RPMI7951 (cell line): ENCODE data around the gene TINCR. TPM values are rescaled to one million over a fixed set of nuclear protein-coding genes. Genes with fewer than 3 reads are reported as not detected.
"Not testable (repeated sequence)": the region's sequence is repeated elsewhere in the genome, so short reads cannot be mapped to it uniquely, and the experiment has no call there.

ENCODE experiments used
- DNase-seq: peaks from one replicate; pipeline ENCODE4 v3.0.0-alpha.2; 2012; ENCODE audit warnings: low read depth
- total RNA-seq: library from RNA; depleted of rRNA; stranded (reverse); fragments of >200 nt; shearing (Covaris generic); gene quantifications from 2 replicates; pipeline ENCODE4 v1.2.3, GENCODE V29; 2014; rRNA removed

TINCR gene
- 0.12 TPM in 1 of 2 replicates, not detected in the other for total RNA-seq

DNA sequence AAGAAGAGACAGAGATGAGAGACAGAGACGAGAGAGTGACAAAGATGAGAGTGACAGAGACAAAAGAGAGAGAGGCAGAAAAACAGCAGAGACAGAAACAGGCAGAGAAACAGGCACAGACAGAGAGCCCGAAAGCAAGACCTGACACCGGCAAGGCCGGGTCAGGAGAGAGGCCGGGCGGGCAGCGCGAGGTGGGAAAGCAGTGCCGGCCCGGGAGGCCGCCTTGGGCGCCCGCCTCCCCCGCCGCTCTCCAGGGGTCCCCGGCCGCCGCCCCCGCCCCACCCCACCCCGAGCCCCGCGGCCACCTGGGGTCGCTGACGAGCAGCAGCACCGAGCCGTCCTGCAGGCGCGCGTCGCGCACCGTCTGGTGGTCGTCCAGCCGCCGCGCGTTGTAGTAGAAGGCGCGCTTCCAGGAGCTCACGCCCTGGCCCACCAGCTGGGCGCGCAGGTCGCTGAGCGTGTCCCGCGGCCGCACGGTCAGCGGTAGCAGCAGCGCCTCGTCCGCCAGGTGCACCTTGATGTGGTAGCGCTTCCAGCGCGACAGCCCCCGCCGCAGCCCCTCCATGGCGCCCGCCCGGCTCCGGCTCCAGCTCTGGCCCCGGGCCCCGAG, at the start of gene TINCR:
Gene TINCR, minus strand, starts transcription at position 594 of the 610 bp plus-strand sequence.
- no peak for DNase-seq

DNA sequence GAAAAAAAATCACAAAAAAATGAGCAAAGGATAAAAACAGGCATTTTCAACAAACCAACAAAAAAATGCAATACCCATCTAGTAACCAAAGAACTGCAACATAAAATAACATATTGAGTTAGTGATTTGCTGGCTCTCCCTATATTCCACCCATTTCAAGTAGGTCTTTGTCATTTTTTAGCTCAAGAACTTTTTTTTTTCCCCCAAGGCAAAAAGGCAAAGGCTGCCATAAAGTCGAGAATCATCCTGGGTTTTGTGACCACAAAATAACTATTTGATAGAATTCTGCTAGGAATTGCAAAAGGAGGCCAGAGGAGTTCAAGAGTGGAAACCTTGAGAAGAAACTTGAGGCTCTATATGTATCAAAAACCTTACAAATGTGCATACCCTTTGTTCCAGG, 49.3 kb upstream of the TINCR start:
- DNase-seq, result no peak

DNA sequence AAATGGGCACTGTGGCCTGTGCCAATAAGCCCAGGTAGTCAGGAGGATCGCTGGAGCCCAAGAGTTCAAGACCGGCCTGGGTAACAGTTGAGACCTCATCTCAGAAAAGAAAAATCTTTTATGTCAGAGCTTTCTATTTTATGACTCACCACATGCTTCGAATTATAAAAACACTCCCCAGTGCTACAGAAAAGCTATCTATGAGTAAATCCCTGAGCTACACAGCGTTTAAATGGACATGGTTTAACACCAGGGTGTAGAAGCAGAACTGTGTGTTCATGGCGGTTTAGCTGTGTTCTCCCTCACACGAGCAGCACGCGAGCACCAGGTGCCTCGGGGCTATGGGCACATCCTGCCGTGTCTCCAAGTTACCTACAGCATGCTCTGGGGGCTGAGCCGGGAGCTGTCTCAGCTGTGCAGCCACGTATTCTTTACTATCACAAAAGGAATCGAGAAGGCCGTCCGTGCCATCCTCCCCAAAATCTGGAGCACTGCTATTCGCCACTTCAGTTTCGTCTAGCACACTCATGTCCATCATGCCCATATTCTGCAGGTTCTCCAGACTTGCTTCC, 48.1 kb upstream of the TINCR start:
- no peak for DNase-seq

DNA sequence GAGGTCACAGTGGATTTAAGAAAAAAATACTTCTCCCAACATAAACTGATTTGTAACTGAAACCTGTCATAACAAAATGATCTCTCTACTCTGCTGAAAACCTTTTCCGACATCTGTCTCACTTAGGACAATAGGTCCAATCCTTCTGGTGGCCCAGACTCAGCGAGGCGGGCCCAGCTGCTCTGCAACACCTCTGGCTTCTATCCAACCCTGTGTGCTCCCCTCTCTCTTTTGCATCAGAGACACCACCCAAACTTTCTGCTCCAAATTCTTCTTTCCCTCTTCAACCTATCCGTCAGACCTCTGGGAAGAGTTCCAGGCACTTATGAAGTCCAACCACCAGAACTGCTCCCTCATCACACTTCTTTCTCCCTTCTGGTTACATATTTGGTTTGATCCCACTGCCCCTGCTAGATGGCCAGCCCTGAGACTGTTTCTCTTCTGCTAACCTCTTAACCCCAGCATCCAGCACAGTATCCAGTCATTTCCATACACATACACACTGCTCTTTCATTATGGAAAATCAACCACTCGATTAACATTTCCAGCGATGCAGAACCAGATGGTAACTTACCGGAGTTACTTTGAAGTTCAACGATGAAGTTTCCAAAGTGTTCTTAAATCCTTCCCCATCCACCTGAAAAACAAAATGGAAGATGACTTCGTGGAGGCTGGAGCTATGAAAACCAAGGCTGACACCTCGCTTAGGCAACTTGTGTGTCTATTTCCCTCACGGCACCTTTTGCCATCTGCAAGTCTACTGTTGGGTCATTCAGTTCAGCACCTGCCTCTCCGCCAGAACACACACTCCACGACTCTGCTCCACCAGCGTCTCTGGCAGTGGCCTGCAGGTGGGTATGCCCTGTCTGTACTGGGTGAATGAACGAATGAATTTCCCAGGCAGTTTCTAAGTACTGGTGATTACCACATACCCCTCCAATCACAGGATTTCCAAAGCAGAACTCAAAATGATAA, 45.4 kb upstream of the TINCR start:
- DNase-seq, result no peak

DNA sequence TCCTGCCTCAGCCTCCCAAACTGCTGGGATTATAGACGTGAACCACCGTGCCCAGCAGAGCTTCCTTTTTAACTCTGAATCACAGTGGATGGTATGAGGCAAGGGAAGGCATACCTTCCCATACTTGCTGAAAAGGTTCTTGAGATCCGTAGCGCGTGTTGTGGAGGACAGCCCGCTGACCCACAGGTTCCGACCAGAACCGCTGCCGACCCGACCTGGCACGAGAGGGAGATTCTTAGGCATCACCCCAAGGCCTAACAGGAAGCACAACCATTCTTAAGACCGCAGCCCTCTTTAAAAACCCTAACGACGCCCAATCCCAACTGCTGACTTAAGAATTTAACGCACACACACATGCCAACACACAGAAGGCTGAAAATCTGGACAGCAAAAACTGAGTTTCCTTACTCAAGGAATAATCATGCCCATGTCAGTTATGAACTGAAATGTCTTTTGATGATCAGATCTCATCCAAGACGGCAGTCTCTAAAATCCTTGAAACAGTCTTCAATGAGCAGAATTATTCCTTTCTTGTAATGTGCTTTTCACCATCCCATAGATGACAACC, 42.2 kb upstream of the TINCR start:
- DNase-seq, result no peak

DNA sequence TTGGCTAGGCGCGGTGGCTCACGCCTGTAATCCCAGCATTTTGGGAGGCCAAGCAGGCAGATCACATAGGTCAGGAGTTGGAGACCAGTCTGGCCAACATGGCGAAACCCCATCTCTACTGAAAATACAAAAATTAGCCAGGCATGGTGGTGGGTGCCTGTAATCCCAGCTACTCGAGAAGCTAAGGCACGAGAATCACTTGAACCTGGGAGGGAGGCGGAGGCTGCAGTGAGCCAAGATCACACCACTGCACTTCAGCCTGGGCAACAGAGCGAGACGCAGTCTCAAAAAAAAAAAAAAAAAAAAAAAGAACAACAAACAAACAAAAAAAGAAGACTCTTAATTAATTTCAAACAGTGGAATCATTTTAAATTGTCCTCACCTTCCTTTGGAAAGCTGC, 41.0 kb upstream of the TINCR start:
- DNase-seq, result not testable (repeated sequence)

DNA sequence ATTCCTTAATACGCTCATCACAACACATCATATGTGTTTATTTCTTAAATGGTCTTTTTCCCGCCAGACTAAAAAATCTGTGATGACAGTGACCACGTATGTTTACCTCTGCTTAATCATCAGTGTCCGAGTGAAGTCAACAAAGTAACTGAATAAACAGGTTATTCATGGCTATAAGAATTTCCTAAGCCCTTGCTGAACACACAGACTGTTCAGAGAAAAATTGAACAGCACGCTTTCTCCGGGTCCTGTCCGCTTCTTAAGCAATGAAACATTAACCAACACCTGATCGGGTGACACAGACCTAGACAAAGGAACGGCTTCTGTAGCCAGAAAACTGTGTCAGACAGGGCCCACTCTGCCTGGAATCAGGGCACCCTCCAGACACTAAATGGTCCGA, 40.5 kb upstream of the TINCR start:
- no peak for DNase-seq

DNA sequence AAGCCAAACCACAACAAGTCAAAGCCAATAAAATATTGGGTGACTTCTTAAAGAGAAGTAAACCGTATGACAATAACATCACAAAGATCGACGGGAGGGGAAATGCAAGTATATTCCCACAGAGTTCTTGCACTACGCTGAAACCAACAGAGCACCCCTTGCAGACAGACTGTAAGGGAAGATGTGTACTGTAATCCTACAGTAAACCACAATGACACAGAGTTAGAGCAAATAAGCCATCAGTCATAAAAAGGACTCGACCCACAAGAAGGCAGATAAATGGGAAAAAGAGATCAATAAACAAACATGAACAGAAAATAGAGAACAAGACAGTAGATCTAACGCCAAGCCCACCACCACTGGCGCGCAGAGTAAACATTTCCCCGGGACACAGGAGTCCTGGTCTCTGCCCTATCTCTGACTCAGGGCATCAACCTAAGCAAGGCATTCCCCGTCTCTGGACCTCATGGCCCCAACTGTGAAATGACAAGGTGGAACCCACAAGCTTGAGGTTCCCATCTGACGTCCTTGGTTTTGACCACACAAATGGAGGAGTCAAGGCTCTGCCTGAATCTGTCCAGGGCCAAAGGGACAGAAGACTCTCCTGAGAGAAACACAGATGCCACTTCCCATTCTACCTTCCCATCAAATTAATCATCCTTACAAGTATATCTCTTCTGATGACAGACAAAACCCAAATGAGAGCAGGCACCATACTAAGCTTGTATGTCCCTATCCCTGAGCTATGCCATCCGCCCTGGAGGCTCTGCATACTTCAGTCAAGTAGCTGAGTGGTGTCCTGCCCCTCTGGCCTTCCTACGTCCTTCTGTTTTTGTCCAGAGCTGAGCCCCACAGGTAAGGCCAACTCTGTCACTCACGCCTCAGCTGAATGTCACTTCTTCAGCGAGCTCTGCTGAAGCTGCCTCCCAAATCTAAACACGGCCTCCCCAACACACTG, 39.8 kb upstream of the TINCR start:
- DNase-seq, result no peak

DNA sequence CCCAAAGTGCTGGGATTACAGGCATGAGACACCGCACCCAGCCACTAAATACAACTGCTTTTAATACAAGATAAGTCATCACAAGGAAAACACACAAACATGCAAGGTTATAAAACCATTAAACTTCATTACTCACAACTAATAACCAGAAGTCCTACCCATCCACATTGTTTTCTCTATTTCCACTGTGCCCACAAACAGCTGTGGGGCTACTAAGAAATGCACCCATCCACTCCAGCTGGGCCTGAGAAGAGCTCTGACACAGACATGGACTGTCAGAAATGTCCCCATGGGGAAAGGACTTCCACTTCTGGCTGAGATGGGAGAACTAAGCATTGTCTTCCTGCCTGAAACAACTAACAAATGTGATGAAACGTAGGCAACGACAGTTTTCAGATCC, 37.6 kb upstream of the TINCR start:
- no peak for DNase-seq

DNA sequence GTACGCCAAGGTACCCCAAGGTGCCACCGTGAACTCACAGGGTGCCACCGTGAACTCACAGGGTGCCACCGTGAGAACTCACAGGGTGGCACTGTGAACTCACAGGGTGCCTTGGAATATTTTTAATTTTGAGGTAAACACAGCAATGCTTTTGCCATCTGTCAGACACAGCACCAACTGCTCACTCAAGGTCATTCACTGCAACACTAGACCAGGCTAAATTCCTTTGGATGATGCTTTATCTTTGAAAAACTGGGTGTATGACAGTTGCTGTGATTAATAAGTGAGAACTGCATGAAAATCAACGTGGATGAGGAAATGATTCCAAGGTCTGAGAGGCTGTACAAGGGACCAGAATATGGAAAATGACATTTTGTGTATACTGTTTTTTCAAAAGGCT, 35.9 kb upstream of the TINCR start:
- no peak for DNase-seq

DNA sequence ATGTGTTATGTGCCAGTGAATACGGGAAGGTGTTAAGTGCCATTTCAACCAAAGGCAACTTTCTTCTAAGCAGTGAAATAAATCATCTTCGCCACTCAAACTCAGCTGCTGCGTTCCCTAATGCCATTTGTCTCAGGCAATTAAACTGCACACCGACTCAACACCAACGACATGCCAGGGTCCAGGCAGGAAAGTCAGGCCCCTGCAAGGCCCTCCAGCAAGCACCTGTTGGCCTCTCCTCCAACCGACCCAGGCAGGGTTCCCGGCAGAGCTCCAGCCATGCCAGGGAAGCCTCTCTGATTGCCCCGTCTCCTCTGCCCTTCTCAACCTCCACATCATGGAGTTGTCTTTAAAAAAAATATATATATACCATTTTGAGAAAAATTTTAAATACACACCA, 33.0 kb upstream of the TINCR start:
- no peak for DNase-seq

DNA sequence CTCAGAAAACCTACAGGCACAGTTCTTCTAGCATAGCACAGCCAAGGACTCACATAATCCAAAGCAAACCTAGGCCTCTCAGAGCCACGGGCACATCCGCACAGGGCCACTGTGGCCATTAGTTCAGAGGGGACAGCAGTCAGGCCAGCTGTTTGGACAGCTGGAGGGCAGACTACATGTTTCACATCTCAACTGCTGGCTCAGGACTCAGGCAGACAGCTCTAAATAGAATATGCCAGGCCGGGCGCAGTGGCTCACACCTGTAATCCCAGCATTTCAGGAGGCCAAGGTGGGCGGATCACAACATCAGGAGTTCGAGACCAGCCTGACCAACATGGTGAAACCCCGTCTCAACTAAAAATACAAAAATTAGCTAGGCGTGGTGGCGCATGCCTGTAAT, 28.0 kb upstream of the TINCR start:
- DNase-seq, result no peak

DNA sequence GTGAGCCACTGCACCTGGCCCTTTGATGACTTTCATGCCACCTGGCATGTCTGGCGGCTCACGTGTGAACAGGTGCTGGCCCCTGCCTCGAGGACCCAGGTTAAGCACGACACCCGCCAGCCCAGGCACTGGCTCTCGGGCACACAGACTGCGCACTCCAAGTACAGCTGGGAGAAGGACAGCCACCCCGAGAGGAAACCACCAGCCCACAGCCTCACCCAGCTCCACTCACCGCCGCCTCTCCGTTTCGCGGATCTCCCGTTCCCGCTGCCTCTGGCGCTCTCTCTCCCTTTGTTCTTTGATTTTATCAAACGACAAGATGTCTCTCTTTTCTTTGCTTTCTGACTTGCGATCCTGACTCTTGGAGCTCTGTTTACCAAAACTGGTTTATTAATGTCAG, 27.4 kb upstream of the TINCR start:
- no peak for DNase-seq

DNA sequence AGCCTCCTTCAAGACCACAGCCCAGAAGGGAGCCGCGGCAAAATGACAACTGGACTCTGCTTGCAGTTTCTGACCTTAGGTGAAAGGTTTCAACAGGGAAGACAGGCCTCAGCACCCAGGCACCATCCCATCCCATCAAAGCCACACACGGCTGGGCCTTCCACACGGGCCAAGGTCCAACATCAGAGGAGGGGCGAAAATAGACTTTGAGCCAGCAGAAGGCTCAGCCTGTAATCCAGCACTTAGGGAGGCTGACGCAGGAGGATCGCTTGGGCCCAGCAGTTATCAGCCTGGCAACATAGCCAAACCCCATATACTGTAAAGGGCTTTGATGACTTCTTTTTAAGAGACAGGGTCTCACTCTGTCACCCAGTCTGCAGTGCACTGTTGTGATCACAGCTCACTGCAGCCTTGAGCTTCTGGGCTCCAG, 26.8 kb upstream of the TINCR start:
- DNase-seq, result no peak

DNA sequence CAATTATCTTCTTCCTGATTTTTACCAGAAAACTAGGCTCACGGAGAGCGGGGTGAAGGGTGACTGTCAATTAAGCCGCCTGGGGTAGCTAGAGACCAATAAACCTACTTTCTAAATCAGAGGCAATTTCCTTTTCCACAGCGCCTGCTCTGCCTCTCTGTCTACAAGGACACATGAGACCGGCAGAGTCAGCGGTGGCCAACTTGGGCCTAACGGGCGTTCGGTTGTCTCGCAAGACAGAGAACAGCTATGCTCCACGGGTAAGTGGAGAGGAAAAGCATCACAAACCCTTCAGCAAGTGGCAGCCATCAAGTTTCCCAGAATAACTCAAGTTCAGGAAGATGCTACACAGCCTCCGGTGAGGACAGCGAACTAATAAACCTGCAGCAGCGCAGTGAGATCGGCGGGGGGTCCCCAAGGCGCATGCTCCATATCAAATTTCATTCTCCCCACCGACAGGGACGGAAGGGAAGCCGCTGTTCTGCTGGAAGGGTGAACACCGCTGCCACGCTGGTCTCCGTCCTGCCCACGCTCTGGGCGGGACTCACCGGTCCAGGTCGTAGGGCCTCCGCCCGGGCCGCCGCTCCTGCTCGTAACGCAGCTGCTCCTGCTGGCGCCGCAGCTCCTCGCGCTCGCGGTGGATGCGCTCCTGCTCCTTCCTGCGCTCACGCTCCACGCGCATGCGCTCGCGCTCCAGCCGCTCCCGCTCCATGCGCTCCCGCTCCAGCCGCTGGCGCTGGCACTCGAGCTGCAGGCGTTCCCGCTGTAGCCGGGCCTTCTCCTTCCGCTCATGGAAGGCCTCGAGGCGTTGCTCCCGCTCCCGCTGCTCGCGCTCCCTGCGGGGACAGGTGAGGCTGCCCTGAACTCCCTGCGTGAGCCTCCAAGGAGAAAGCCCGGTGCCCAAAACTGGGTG, 25.8 kb upstream of the TINCR start:
- DNase-seq, result no peak

DNA sequence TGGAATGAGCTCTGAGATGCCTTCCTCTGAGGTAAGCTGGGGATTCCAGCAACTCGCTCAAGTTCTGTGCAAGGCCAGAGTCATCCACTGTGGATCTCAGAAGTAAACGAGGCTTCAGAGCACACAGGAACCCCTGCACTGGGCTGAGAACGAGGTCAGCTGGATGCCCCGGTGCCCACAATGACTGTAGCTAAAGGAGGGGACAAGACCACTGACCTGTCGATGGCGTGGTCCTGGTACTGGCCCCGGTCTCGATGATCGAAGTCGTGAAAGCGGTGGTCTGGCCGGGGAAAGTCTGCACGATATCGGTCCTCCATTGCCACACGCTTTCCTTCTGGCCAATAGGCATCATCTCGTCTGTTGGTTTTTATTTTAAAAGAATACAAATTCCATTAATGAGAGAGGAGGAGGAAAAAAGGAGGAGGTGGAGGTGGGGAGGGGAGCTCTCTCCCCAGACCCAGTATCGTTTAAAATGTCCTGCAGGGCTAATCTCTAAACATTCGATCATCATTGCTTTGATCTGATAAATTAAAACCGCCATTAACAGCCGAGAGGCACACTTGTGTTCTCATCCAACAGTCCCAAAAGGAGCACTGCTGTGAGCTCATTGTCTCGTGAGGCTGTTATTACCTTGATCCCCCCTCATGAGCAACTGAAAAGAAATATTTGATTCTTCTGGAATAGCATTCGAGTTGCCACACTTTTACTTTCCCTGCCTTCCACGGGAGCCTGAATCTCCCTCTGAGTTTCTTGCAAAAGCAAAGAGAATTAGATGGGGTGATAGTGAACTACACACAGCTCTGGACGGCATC, 25.0 kb upstream of the TINCR start:
- DNase-seq, result no peak

DNA sequence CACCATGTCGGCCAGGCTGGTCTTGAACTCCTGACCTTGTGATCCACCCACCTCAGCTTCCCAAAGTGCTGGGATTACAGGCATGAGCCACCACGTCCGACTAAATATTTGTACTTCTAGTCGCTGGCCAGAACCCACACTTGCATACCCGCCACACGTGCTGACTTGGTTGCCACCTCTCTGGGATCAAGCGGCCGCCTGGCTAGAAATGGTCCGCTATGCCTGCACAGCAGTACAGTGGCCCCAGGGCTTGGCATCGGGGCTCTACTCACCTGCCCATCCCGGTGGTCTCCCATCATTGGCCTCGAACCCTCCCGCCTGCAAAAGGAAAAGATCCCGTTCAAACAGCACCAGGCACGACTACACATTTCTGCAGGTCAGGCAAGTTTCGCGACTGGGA, 23.7 kb upstream of the TINCR start:
- DNase-seq, result no peak

DNA sequence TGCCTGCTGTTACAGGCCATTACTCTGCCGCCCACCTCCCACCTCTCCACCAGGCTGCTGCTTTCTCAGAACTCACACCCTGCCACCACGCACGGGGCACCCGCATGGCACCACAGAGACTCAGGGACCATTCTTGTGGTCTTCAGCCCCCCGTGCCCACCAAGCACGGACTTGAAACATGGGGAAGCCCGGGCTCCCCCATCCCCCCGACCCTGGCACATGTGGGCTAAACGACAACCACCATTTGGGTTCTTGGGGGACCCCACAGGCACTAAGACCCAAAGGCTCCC, 23.1 kb upstream of the TINCR start:
- no peak for DNase-seq

DNA sequence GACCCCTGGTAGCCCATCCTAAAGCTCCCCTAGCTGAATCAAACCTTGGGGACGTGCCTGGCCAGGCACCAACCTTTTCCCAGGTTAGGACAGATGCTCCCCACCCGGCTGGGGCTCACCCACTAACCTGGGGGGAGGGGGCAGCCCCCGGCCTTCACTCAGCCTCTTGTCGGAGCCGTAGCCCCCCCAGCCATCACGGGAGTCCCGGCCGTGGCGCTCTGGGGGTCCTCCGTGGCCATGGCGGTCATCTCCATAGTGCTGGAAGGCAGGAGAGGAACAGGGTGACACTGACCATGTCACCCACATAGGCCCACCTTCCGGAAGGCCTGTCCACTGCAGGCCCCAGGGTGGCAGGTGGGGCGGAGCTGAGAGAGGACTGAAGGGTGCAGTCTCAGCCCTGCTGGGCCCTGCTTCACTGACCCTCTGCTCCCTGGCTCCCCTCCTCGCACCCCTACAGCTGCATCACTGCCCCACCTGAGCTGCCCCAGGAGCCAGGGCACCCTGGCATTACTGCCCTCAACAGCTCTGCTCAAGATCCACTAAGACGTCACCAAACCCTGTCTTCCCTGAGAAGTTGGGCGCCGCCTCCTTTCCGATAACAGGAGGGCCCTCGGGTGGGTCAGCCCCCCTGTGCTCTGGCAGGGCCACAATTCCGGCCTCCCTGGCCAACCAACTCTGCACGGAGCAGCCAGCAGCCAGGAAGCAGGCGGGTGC, 22.6 kb upstream of the TINCR start:
- DNase-seq, result no peak
